HG03060 (cell line): ENCODE measurements around the gene MED27.
A peak's percentile ranks its signal among the peaks of the same experiment; 100 is the strongest.
"Not testable (repeated sequence)": the region's sequence is repeated elsewhere in the genome, so short reads cannot be mapped to it uniquely, and the experiment has no call there.

Source experiments
- ATAC-seq: cut with Tn5 transposase; IDR thresholded peaks from one replicate; pipeline ENCODE4 v1.9.1; 2021; ENCODE audit warnings: low read depth, moderate number of reproducible peaks; ENCODE audit not compliant: unreplicated experiment

MED27 gene

GRCh38 chr9:132020820-132021510, 58.7 kb downstream of the MED27 start:
- no peak for ATAC-seq

GRCh38 chr9:132020272-132020671, 59.4 kb downstream of the MED27 start:
- no peak for ATAC-seq

- no peak for ATAC-seq
Measured at GRCh38 chr9:132019702-132020101, 60.0 kb downstream of the MED27 start.

- ATAC-seq = no peak
Measured at GRCh38 chr9:132018957-132019405, 60.7 kb downstream of the MED27 start.

- no peak for ATAC-seq
Measured at GRCh38 chr9:132016456-132016855, 63.2 kb downstream of the MED27 start.

GRCh38 chr9:132015866-132016265, 63.8 kb downstream of the MED27 start:
- ATAC-seq = no peak

GRCh38 chr9:132014218-132014805, 65.4 kb downstream of the MED27 start:
- ATAC-seq = no peak

GRCh38 chr9:132012704-132013357, 66.8 kb downstream of the MED27 start:
- ATAC-seq = no peak

- no peak for ATAC-seq
Measured at GRCh38 chr9:132011896-132012295, 67.8 kb downstream of the MED27 start.

GRCh38 chr9:132011309-132011708, 68.4 kb downstream of the MED27 start:
- no peak for ATAC-seq

- not testable (repeated sequence) for ATAC-seq
Measured at GRCh38 chr9:132010201-132010600, 69.5 kb downstream of the MED27 start.

- no peak for ATAC-seq
Measured at GRCh38 chr9:132008855-132009812, 70.5 kb downstream of the MED27 start.

- ATAC-seq = no peak
Measured at GRCh38 chr9:132008184-132008803, 71.4 kb downstream of the MED27 start.

- ATAC-seq = no peak
Measured at GRCh38 chr9:132007371-132008025, 72.2 kb downstream of the MED27 start.

- ATAC-seq = peak; percentile 60
Measured at GRCh38 chr9:132006677-132007370, 72.8 kb downstream of the MED27 start.

GRCh38 chr9:132005899-132006298, 73.8 kb downstream of the MED27 start:
- no peak for ATAC-seq

- no peak for ATAC-seq
Measured at GRCh38 chr9:132004323-132004722, 75.3 kb downstream of the MED27 start.

GRCh38 chr9:132003896-132004295, 75.8 kb downstream of the MED27 start:
- no peak for ATAC-seq

GRCh38 chr9:132003319-132003704, 76.4 kb downstream of the MED27 start:
- ATAC-seq = no peak
